Psoas muscle (tissue), 8 donors: ENCODE data around the gene CORO1C. TPM values are rescaled to one million over a fixed set of nuclear protein-coding genes. Genes with fewer than 3 reads are reported as not detected.
A peak's percentile ranks its signal among the peaks of the same experiment; 100 is the strongest.

ENCODE experiments used
- ATAC-seq, 4 donors: fragments of 200-7000 bp; cut with Tn5 transposase; one replicate each; pipeline ENCODE4 v1.9.1; 2020; ENCODE audit warnings: moderate library complexity in 3 of 4, mild to moderate bottlenecking in 2 of 4
- DNase-seq, 2 donors: peaks; one replicate each; pipeline ENCODE4 v3.0.0-alpha.2; 2020
- H3K27ac ChIP-seq: fragments of 200-600 bp; one replicate; pipeline ENCODE4 v1.8.0; 2022
- H3K27me3 ChIP-seq, 3 donors: fragments of 200-600 bp in 1 of 3; one replicate each; pipeline versions ENCODE4 v1.6.1 to v1.8.0; 2013 to 2022; ENCODE audit warnings: low read length in 2 of 3, mild to moderate bottlenecking in 2 of 3, moderate library complexity in 1 of 3; ENCODE audit not compliant: insufficient read depth in 3 of 3
- H3K36me3 ChIP-seq, 2 donors: fragments of 200-600 bp in 1 of 2; one replicate each; pipeline versions ENCODE4 v1.6.1 to v1.8.0; 2013 to 2022; ENCODE audit warnings: low read depth in 1 of 2, mild to moderate bottlenecking in 1 of 2, moderate library complexity in 1 of 2; ENCODE audit not compliant: insufficient read depth in 1 of 2
- H3K4me1 ChIP-seq: fragments of 200-600 bp; one replicate; pipeline ENCODE4 v1.8.0; 2022
- H3K4me3 ChIP-seq: fragments of 200-600 bp; one replicate; pipeline ENCODE4 v1.8.0; 2022; ENCODE audit warnings: mild to moderate bottlenecking
- H3K9me3 ChIP-seq: fragments of 200-600 bp; one replicate; pipeline ENCODE4 v1.8.0; 2022
- WGBS, 3 donors: extraction: QIAGEN DNeasy Blood & Tissue Kit; methylation state at CpG; one replicate each; pipeline versions ENCODE4 v1.1.6 to v1.1.7; 2013; 5-methylcytosine and 5-hydroxymethylcytosine counted together
- intact Hi-C, 2 donors: fragments of 100-400 bp; cut with DNase I; formaldehyde crosslinking; loops; one replicate each; pipeline versions ENCODE4 v1.11.0 to v1.14.2; 2022
- polyA plus RNA-seq, 3 donors: library from polyadenylated mRNA; stranded (reverse); fragments of 200-250 nt; gene quantifications; one replicate each; pipeline ENCODE4 v1.2.3, GENCODE V29; 2013
- total RNA-seq, 4 donors: library from RNA; stranded (reverse); fragmentation: NEBNext Ultra II Directional in 2 of 4; extraction: Animal tissue kit (Norgen Biotek cat#: 25700) in 2 of 4; gene quantifications; one replicate each; pipeline versions ENCODE4 v1.2.1 to v1.2.4, GENCODE V29; 2021 to 2023
- TF ChIP-seq, protein P1 (sequence below): fragments of 200-600 bp; IDR thresholded peaks from one replicate; pipeline ENCODE4 v1.8.0; 2022; ENCODE audit warnings: antibody characterized with exemption
- donor health status: healthy with polysubstance abuse.
- donor health status: DM: no; HTN: no; CAD: no; lungs with moderate emphysema.
- donor health status: Bipolar disorder and iron deficiency.
- donor health status: healthy.
- donor health status: DM: yes; HTN: yes; CAD: no.
- donor health status: DM: no; HTN: no; CAD: no.
- donor health status: DM: no; HTN: no; CAD: no.
- donor health status: DM: yes; HTN: yes; CAD: no.

The CORO1C gene
- total and polyA plus RNA-seq, 7 donors, result 16.9 to 67.1 (median 40.5) TPM

DNA sequence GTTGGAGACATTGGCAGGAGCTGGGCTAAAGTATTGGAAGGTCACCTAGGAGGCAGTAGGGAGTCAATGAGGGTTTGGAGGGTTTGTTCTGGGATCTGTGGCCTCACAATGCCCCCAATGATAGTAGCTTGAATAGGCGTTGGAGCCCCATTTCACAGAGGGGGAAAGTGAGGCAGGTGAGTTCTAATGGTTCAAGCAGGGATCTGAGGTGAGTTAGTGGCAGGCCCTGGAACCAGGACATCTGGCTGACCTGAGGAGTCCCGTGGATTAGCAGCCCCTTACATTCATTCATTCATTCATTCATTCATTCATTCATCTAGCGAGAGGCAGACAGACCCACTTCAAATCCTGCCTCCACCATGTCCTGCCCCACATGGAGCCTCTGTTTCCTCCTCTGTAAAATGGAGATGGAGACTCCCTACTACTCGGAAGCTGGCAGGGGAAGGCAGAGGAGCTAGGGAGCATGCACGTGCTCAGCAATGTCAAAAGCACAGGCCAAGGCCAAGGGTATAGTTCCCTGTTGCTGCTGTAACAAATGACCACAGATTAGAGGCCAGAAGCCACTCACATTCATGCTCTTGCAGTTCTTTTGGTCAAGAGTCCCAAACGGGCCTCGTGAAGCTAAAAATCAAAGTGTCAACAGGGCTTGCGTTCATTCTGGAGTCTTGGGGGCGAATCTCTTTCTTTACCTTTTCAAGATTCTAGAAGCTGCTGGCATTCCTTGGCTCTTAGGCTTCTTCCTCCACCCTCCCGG is 131.2 kb downstream of the CORO1C start:
- no peak overlapping the region for H3K4me3 ChIP-seq
- H3K27ac ChIP-seq, result no peak overlapping the region
- ATAC-seq (no peak), DNase-seq (no peak)
- WGBS, 3 donors, result 85 to 91% (median 88%) methylated on average over 10 of the region's 10 CpGs
- H3K36me3 ChIP-seq, result no peaks in the 10 kb centered on the region
- intact Hi-C loops, result no loop called here
- TF ChIP-seq, protein P1, sequence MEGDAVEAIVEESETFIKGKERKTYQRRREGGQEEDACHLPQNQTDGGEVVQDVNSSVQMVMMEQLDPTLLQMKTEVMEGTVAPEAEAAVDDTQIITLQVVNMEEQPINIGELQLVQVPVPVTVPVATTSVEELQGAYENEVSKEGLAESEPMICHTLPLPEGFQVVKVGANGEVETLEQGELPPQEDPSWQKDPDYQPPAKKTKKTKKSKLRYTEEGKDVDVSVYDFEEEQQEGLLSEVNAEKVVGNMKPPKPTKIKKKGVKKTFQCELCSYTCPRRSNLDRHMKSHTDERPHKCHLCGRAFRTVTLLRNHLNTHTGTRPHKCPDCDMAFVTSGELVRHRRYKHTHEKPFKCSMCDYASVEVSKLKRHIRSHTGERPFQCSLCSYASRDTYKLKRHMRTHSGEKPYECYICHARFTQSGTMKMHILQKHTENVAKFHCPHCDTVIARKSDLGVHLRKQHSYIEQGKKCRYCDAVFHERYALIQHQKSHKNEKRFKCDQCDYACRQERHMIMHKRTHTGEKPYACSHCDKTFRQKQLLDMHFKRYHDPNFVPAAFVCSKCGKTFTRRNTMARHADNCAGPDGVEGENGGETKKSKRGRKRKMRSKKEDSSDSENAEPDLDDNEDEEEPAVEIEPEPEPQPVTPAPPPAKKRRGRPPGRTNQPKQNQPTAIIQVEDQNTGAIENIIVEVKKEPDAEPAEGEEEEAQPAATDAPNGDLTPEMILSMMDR, result no peak
- H3K27me3 ChIP-seq, result no peaks in the 10 kb centered on the region
- no peaks in the 10 kb centered on the region for H3K9me3 ChIP-seq
- no peaks in the 10 kb centered on the region for H3K4me1 ChIP-seq

DNA sequence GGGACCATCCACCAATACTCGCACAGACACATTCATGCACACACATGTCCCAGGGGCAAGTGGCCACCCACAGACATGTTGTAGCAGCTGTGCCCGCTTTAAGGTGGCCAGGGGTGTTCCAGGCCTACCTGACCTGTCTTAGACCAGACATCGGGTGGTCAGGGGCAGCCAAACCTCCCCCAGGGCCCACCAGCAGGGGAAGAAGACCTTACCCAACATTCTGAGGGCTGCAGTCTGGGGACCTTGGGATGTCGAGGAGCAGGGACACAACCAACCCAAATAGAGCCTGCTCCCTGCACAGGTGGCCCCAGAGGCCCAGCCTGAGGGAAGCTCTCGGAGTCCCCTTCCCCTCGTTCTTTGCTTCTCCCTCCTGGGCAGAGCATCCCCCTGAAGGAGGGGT is 131.8 kb downstream of the CORO1C start:
- TF ChIP-seq, protein P1, result no peak
- no peaks in the 10 kb centered on the region for H3K27me3 ChIP-seq
- DNase-seq (no peak), ATAC-seq (no peak)
- H3K9me3 ChIP-seq, result no peaks in the 10 kb centered on the region
- intact Hi-C loops, result no loop called here
- 75 to 82% (median 77%) methylated on average over 6 of the region's 6 CpGs for WGBS, 3 donors
- H3K36me3 ChIP-seq, result no peaks in the 10 kb centered on the region
- no peak overlapping the region for H3K4me3 ChIP-seq
- H3K27ac ChIP-seq, result no peak overlapping the region
- H3K4me1 ChIP-seq, result no peaks in the 10 kb centered on the region

DNA sequence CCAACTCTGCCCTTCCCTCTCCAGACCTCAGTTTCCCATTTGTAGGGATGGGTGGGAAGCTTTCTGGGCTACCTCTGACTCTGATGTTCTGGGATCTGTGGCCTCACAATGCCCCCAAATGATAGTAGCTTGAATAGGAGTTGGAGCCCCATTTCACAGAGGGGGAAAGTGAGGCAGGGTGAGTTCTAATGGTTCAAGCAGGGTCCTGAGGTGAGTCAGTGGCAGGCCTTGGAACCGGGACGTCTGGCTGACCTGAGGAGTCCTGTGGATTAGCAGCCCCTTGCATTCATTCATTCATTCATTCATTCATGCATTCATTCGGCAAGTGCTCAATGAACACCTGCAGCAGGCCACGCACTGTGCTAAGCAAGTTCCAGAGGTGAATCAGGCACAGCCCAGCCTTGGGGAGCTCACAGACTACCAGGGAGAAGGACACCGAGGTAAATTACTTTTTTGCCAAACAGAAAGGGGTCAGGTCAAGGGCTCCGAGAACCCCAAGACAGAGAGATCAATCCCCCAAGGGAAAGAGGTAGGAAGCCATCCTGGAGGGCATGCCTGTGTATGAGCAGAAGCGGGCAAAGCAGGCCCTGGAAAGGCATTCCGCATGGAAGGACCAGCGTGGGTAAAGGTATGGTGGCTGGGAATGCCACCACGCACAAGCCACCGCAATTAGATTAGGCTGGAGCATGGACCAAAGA is 132.6 kb downstream of the CORO1C start:
- no peak overlapping the region for H3K27ac ChIP-seq
- intact Hi-C loops, result no loop called here
- no peak for DNase-seq
- ATAC-seq, result no peak
- no peak overlapping the region for H3K4me3 ChIP-seq
- WGBS, 3 donors, result 89 to 90% (median 90%) methylated on average over 11 of the region's 11 CpGs
- no peaks in the 10 kb centered on the region for H3K27me3 ChIP-seq
- H3K4me1 ChIP-seq, result no peaks in the 10 kb centered on the region
- no peaks in the 10 kb centered on the region for H3K9me3 ChIP-seq
- TF ChIP-seq, protein P1, result no peak
- H3K36me3 ChIP-seq, result no peaks in the 10 kb centered on the region

DNA sequence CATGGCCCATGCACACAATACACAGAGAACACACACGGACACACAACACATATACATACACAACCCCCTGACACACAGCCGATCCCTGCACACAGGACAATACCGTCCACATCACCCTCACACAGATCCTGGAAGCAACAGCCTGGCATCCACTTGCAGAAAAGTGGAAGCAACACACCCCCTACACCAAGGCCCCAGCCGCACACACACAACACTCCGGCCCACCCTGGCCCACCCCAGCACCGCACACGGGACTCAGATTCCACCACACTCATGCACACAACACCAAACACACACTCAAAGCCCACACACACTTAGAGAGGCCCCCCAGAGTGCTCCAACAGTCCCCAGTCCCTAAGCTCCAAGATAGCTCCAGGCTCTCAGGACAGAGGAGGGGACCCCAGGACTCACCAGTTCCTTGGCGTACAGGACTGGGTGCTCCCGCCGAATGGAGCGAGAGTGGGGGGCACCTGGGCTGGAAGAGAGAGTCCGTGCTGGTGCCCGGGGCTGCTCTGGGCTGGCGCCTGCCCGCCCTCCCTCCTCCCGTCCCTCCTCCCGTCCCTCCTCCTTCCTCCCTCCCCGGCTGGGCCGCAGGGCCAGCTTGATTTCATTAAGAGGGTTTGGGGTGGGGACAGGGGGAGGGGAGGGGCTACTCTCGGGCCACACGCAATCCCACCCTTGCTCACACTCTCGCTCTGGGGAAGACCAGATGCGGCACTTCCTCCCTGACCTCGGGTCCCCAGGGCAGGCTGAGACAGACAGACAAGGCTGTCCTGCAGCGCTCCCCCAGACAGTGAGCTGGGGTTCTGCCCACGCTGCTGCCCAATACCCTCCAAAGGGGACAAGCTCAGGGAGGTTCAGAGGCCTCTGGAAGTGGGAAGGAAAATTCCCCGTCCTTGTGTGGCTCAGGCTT is 133.5 kb downstream of the CORO1C start, which contains the start of gene TMEM119:
Gene TMEM119 (minus strand): TSS at position 526 of the 913 bp plus-strand sequence. CDS start 5,701 bp downstream, outside the sequence.
- 41 to 53% (median 48%) methylated on average over 21 to 27 of the region's 27 CpGs for WGBS, 3 donors
- Histone ChIP-seq H3K9me3 (no peaks in the 10 kb centered on the region), H3K4me3 (peak within 1 kb of the TSS; percentile 25), H3K27me3 (no peaks in the 10 kb centered on the region), H3K27ac (no peak within 1 kb of the TSS), H3K36me3 (no peaks in the 10 kb centered on the region), H3K4me1 (no peaks in the 10 kb centered on the region)
- intact Hi-C loops, result no loop called here
- DNase-seq (peak; percentile 41 to 69), ATAC-seq (peak in 3 of 4 donors; percentile 35 to 50 (median 49))
- TF ChIP-seq, protein P1, result no peak
